DND-41 (cell line): ENCODE results near the gene ZNF608.

ENCODE experiments used
- EZH2 ChIP-seq: IDR thresholded peaks from 3 replicates; pipeline ENCODE4 v1.6.1; 2012; ENCODE audit warnings: borderline replicate concordance, low read depth, mild to moderate bottlenecking, moderate library complexity, low read length, inconsistent platforms; ENCODE audit not compliant: severe bottlenecking
- TF ChIP-seq, protein P1 (sequence below): IDR thresholded peaks from 2 replicates; pipeline ENCODE4 v1.5.1; 2012; ENCODE audit warnings: borderline replicate concordance, low read length, moderate library complexity, mild to moderate bottlenecking; ENCODE audit not compliant: poor library complexity, severe bottlenecking; ENCODE audit errors: extremely low read depth

DNA sequence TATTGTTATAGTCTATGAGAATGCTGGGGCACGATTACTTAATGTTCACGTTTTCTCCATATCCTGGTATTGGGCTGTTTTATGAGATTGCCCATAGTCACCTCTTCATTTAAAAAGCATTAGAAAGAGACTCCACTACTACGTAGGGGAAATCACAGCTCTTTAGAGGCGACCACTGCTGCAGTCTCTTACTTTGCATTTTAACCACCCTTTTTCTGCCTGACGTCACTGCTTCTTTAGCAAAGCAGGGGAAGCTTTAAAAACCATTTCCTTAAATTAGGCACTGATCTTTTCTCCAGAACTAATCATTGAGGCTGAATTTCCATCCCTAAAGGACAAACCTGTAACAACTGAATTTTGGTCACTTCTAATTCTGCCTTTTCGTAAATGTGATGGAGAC, 38.9 kb downstream of the ZNF608 start:
- TF ChIP-seq, protein P1, sequence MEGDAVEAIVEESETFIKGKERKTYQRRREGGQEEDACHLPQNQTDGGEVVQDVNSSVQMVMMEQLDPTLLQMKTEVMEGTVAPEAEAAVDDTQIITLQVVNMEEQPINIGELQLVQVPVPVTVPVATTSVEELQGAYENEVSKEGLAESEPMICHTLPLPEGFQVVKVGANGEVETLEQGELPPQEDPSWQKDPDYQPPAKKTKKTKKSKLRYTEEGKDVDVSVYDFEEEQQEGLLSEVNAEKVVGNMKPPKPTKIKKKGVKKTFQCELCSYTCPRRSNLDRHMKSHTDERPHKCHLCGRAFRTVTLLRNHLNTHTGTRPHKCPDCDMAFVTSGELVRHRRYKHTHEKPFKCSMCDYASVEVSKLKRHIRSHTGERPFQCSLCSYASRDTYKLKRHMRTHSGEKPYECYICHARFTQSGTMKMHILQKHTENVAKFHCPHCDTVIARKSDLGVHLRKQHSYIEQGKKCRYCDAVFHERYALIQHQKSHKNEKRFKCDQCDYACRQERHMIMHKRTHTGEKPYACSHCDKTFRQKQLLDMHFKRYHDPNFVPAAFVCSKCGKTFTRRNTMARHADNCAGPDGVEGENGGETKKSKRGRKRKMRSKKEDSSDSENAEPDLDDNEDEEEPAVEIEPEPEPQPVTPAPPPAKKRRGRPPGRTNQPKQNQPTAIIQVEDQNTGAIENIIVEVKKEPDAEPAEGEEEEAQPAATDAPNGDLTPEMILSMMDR, result no peak
- no peak for TF ChIP-seq EZH2
